ENCODE measurements around the gene CNN1.
A peak's percentile ranks its signal among the peaks of the same experiment; 100 is the strongest.

DNA sequence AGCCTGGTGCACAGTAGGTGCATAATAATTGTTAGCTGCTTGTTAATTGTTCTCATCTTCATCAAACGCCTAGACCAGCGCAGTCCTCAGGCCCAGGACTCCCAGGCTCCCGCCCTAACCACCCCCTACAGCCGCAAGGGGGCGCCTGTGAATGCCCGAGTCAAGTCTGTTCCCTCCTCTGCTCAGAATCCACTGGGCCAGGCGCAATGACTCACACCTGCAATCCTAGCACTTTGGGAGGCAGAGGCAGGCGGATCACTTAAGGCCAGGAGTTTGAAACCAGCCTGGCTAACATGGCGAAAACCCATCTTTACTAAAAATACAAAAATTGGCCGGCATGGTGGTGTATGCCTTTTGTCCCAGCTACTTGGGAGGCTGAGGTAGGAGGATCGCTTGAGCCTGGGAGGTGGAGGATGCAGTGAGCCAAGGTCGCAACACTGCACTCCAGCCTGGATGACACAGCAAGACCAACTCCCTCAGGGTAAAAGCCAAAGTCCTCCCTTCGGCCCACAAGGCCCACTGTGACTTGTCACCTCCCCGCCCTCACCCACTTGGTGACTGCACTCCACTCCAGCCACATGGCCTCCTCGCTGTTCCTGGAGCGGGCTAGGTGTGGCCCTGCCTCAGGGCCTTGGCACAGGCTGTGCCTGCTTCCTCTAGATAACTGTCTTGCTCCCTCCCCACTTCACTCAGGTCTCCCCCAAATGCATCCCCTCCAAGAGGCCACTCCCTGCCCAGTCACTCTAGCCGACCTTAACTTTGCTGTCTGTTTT lies 42.1 kb upstream of the CNN1 start:
- TF ChIP-seq EZH2phosphoT487 (IDR thresholded peaks at IDR 0.05; ENCODE audit: low read depth, severe bottlenecking, unreplicated experiment) = no peak
- TF ChIP-seq, protein P1, sequence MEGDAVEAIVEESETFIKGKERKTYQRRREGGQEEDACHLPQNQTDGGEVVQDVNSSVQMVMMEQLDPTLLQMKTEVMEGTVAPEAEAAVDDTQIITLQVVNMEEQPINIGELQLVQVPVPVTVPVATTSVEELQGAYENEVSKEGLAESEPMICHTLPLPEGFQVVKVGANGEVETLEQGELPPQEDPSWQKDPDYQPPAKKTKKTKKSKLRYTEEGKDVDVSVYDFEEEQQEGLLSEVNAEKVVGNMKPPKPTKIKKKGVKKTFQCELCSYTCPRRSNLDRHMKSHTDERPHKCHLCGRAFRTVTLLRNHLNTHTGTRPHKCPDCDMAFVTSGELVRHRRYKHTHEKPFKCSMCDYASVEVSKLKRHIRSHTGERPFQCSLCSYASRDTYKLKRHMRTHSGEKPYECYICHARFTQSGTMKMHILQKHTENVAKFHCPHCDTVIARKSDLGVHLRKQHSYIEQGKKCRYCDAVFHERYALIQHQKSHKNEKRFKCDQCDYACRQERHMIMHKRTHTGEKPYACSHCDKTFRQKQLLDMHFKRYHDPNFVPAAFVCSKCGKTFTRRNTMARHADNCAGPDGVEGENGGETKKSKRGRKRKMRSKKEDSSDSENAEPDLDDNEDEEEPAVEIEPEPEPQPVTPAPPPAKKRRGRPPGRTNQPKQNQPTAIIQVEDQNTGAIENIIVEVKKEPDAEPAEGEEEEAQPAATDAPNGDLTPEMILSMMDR (IDR thresholded peaks at IDR 0.05; ENCODE audit: poor library complexity) = peak; percentile 54
